ENCODE data around the gene IFIT3.

Gene IFIT3

DNA sequence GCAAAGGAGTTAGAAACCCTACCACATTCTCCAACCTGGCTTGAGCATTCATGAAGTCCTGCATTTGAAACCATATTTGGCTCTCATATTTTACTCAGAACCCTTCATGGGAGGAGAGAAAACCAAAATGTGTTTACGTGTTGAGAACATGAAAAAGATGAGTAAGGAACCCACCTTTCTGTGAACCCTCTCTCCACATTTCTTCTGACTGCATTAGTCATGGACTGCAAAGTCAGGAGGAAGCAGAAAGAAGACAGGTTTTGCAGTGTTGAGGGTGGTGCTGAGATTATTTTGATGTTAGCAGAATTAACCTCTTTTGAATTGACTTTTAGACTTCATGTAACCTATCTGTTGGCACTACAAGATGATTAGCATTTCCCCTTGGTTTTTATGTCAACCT lies 55.0 kb downstream of the IFIT3 start:
- H2AFZ ChIP-seq (ENCODE audit: low read length), result no peak overlapping the region
- no peaks in the 10 kb centered on the region for H4K20me1 ChIP-seq (ENCODE audit: insufficient read depth, low read length)
- no peaks in the 10 kb centered on the region for H3K36me3 ChIP-seq (replicated peaks; ENCODE audit: insufficient read depth, low read length)
- TF ChIP-seq EZH2phosphoT487 (IDR thresholded peaks at IDR 0.05; ENCODE audit: low read length), result no peak
- TF ChIP-seq, protein P1, sequence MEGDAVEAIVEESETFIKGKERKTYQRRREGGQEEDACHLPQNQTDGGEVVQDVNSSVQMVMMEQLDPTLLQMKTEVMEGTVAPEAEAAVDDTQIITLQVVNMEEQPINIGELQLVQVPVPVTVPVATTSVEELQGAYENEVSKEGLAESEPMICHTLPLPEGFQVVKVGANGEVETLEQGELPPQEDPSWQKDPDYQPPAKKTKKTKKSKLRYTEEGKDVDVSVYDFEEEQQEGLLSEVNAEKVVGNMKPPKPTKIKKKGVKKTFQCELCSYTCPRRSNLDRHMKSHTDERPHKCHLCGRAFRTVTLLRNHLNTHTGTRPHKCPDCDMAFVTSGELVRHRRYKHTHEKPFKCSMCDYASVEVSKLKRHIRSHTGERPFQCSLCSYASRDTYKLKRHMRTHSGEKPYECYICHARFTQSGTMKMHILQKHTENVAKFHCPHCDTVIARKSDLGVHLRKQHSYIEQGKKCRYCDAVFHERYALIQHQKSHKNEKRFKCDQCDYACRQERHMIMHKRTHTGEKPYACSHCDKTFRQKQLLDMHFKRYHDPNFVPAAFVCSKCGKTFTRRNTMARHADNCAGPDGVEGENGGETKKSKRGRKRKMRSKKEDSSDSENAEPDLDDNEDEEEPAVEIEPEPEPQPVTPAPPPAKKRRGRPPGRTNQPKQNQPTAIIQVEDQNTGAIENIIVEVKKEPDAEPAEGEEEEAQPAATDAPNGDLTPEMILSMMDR (IDR thresholded peaks at IDR 0.05; ENCODE audit: low read length), result no peak
- TF ChIP-seq EZH2 (optimal IDR thresholded peaks at IDR 0.05; ENCODE audit: low read depth, low read length), result no peak
- DNase-seq, result no peak
- H3K4me1 ChIP-seq (ENCODE audit: low read length), result no peaks in the 10 kb centered on the region
- H3F3A ChIP-seq (ENCODE audit: insufficient read depth, low read length), result no peaks in the 10 kb centered on the region
- no peak overlapping the region for H3K9ac ChIP-seq (ENCODE audit: low read length)
- no peaks in the 10 kb centered on the region for H3K9me3 ChIP-seq (replicated peaks; ENCODE audit: insufficient read depth, low read length)
- H3K9me2 ChIP-seq (replicated peaks; ENCODE audit: insufficient read depth, low read length), result no peaks in the 10 kb centered on the region
- no peak overlapping the region for H3K4me2 ChIP-seq (ENCODE audit: low read depth, low read length)
- no peak overlapping the region for H3K4me3 ChIP-seq (ENCODE audit: low read length)
- no peaks in the 10 kb centered on the region for H3K27me3 ChIP-seq (replicated peaks; ENCODE audit: insufficient read depth, low read length)
- H3K79me2 ChIP-seq (ENCODE audit: low read length), result no peaks in the 10 kb centered on the region
- H3K27ac ChIP-seq (ENCODE audit: low read length), result no peak overlapping the region

DNA sequence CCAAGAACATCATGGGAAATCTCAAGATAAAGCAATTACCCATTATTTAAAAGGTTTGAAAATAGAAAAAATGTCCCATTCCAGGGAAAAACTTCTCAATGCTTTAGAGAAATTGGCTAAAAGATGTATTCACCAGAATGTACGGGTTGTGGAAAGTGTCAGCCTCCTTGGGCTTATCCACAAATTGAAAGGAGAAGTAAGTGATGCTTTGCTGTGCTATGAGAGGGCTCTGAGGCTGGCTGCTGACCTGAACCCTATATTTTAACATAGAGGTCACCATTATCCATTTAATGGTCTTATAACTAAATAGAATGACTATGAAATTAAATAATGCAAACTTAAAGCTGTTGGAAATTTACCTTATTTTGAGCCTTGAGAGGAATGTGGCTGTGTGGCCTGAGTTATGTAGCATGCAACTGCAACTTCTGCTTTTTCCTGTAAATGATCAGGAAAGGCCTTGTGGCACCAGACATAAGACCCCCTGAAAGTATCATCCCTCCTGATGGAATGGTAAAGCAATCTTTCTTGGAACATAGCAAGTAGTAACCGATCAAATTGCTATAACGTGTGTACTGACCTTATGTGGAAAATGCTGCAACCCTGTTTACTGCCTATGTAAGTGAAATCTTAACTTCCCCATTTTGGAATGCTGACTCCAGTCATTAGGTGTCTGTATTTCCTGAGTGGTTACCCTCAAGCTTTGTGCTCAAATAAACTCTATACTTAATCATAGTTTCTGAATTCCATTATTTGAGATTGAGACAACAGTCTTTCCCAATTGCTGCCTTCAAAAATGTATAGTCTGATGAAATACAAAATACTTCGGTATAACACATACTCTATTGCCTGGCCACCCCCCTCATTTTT lies 56.9 kb downstream of the IFIT3 start:
- Histone ChIP-seq H3K36me3 (replicated peaks; ENCODE audit: insufficient read depth, low read length) (no peaks in the 10 kb centered on the region), H3K27me3 (replicated peaks; ENCODE audit: insufficient read depth, low read length) (no peaks in the 10 kb centered on the region), H3F3A (ENCODE audit: insufficient read depth, low read length) (no peaks in the 10 kb centered on the region), H4K20me1 (ENCODE audit: insufficient read depth, low read length) (no peaks in the 10 kb centered on the region), H3K9me2 (replicated peaks; ENCODE audit: insufficient read depth, low read length) (no peaks in the 10 kb centered on the region), H3K4me3 (ENCODE audit: low read length) (no peak overlapping the region), H3K79me2 (ENCODE audit: low read length) (no peaks in the 10 kb centered on the region), H3K27ac (ENCODE audit: low read length) (no peak overlapping the region), H2AFZ (ENCODE audit: low read length) (no peak overlapping the region), H3K4me2 (ENCODE audit: low read depth, low read length) (no peak overlapping the region), H3K4me1 (ENCODE audit: low read length) (no peaks in the 10 kb centered on the region), H3K9me3 (replicated peaks; ENCODE audit: insufficient read depth, low read length) (no peaks in the 10 kb centered on the region), H3K9ac (ENCODE audit: low read length) (no peak overlapping the region)
- DNase-seq, result no peak
- TF ChIP-seq EZH2 (optimal IDR thresholded peaks at IDR 0.05; ENCODE audit: low read depth, low read length), result no peak
- no peak for TF ChIP-seq EZH2phosphoT487 (IDR thresholded peaks at IDR 0.05; ENCODE audit: low read length)
- TF ChIP-seq, protein P1 (IDR thresholded peaks at IDR 0.05; ENCODE audit: low read length), result no peak

DNA sequence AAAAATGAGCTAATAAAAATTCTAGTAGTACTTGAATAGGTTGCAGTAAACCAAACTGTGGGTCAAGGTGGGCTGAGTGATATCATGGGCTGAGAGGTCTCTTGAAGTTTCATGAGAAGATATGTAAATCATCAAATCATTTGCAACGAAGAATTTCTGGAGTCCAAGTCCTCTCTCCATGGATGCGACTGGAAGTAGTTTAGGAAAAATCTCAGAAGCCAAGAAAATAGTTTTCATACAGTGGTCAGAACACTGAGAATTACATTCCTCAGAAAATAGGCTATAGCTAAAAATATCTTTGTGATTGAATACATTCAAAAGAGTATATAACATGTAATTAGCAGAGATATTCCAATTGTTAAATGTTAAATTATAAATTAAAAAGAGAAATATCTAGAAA lies 61.0 kb downstream of the IFIT3 start:
- DNase-seq, result no peak
- Histone ChIP-seq H3K9me3 (replicated peaks; ENCODE audit: insufficient read depth, low read length) (no peaks in the 10 kb centered on the region), H3K4me3 (ENCODE audit: low read length) (no peak overlapping the region), H3K27ac (ENCODE audit: low read length) (no peak overlapping the region), H4K20me1 (ENCODE audit: insufficient read depth, low read length) (no peaks in the 10 kb centered on the region), H2AFZ (ENCODE audit: low read length) (no peak overlapping the region), H3F3A (ENCODE audit: insufficient read depth, low read length) (peaks cover 28% of the 10 kb centered on the region), H3K27me3 (replicated peaks; ENCODE audit: insufficient read depth, low read length) (no peaks in the 10 kb centered on the region), H3K4me1 (ENCODE audit: low read length) (peaks cover 19% of the 10 kb centered on the region), H3K36me3 (replicated peaks; ENCODE audit: insufficient read depth, low read length) (no peaks in the 10 kb centered on the region), H3K4me2 (ENCODE audit: low read depth, low read length) (no peak overlapping the region), H3K79me2 (ENCODE audit: low read length) (no peaks in the 10 kb centered on the region), H3K9me2 (replicated peaks; ENCODE audit: insufficient read depth, low read length) (no peaks in the 10 kb centered on the region), H3K9ac (ENCODE audit: low read length) (no peak overlapping the region)
- TF ChIP-seq EZH2phosphoT487 (IDR thresholded peaks at IDR 0.05; ENCODE audit: low read length) (no peak), EZH2 (optimal IDR thresholded peaks at IDR 0.05; ENCODE audit: low read depth, low read length) (no peak)
- TF ChIP-seq, protein P1 (IDR thresholded peaks at IDR 0.05; ENCODE audit: low read length), result no peak

Data from MM.1S (cell line).